SK-N-SH (cell line): ENCODE data around the gene EVC.

Source experiments
- ELF1 ChIP-seq: IDR thresholded peaks from 2 replicates; pipeline ENCODE4 v1.4.0; 2012
- EP300 ChIP-seq, 2 experiments: IDR thresholded peaks; 2 replicates each; pipeline versions ENCODE4 v1.4.0 to v1.6.1; 2012; ENCODE audit warnings: borderline replicate concordance in 1 of 2, low read depth in 1 of 2, low read length in 1 of 2
- FOXJ3 ChIP-seq: sonication (generic); formaldehyde crosslinking; IDR thresholded peaks from 2 replicates; pipeline ENCODE4 v1.5.1; 2020; ENCODE audit warnings: mild to moderate bottlenecking, missing genetic modification reagents
- FOXM1 ChIP-seq: IDR thresholded peaks from 2 replicates; pipeline ENCODE4 v1.4.0; 2012; ENCODE audit warnings: low read depth, mild to moderate bottlenecking
- JUND ChIP-seq: IDR thresholded peaks from 2 replicates; pipeline ENCODE4 v1.4.0; 2012
- NFIC ChIP-seq: IDR thresholded peaks from 2 replicates; pipeline ENCODE4 v1.4.0; 2012; ENCODE audit warnings: borderline replicate concordance
- POLR2AphosphoS5 ChIP-seq: IDR thresholded peaks from 2 replicates; pipeline ENCODE4 v1.6.1; 2012; ENCODE audit warnings: low read depth, low read length
- SMC3 ChIP-seq: IDR thresholded peaks from 2 replicates; pipeline ENCODE4 v1.6.1; 2012; ENCODE audit warnings: low read depth, low read length, improper control_type of control experiment
- TAF1 ChIP-seq: IDR thresholded peaks from 2 replicates; pipeline ENCODE4 v1.6.1; 2012; ENCODE audit warnings: low read depth, mild to moderate bottlenecking, low read length, moderate library complexity, borderline replicate concordance
- TCF12 ChIP-seq: IDR thresholded peaks from 2 replicates; pipeline ENCODE4 v1.4.0; 2012
- TEAD4 ChIP-seq: IDR thresholded peaks from 2 replicates; pipeline ENCODE4 v1.4.0; 2012; ENCODE audit warnings: mild to moderate bottlenecking, borderline replicate concordance; ENCODE audit not compliant: insufficient read depth
- TF ChIP-seq, protein P1 (sequence below): fragments of 200-600 bp; sonication (generic); IDR thresholded peaks from 2 replicates; pipeline ENCODE4 v1.6.1; 2017; ENCODE audit warnings: antibody characterized with exemption, mild to moderate bottlenecking, moderate library complexity
- TF ChIP-seq, protein P2 (sequence below): IDR thresholded peaks from 2 replicates; pipeline ENCODE4 v1.4.0; 2012; ENCODE audit warnings: low read depth

DNA sequence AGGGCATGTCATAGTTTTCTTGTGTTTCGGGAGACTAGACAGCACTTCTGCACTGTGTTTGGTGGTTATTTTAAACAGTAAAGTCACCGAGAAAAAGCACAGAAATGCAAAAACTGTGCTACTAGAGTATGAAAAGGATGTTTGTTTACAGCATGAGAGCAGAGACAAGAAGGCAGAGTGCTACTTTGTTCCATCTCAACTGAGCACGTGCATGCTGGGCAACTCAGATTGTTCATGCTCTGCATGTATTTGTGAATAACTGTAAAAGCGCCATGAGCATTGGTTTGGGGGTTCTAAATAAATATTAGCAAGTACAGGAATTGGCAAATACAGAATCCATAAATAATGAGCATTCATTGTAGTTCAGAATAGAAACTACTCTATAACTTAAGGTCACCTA, 7.4 kb downstream of the EVC start:
- TF ChIP-seq, protein P1, sequence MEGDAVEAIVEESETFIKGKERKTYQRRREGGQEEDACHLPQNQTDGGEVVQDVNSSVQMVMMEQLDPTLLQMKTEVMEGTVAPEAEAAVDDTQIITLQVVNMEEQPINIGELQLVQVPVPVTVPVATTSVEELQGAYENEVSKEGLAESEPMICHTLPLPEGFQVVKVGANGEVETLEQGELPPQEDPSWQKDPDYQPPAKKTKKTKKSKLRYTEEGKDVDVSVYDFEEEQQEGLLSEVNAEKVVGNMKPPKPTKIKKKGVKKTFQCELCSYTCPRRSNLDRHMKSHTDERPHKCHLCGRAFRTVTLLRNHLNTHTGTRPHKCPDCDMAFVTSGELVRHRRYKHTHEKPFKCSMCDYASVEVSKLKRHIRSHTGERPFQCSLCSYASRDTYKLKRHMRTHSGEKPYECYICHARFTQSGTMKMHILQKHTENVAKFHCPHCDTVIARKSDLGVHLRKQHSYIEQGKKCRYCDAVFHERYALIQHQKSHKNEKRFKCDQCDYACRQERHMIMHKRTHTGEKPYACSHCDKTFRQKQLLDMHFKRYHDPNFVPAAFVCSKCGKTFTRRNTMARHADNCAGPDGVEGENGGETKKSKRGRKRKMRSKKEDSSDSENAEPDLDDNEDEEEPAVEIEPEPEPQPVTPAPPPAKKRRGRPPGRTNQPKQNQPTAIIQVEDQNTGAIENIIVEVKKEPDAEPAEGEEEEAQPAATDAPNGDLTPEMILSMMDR = no peak
- TF ChIP-seq TEAD4 (no peak), FOXM1 (no peak), POLR2AphosphoS5 (no peak), NFIC (no peak), JUND (no peak), EP300 (IDR thresholded peaks at IDR 0.05; ENCODE audit: borderline replicate concordance in 1 of 2, low read depth in 1 of 2, low read length in 1 of 2) (no peak), FOXJ3 (no peak), TAF1 (no peak), SMC3 (no peak), ELF1 (no peak), TCF12 (no peak)
- TF ChIP-seq, protein P2, sequence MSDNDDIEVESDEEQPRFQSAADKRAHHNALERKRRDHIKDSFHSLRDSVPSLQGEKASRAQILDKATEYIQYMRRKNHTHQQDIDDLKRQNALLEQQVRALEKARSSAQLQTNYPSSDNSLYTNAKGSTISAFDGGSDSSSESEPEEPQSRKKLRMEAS = no peak
